NCI-H1694 treated with DMSO at 0.1 percent for 48 hours (cell line): ENCODE results near the gene SURF2.

Source experiments
- DNase-seq: peaks from one replicate; lab custom pipeline; 2025; lab: John Stamatoyannopoulos, UW

Gene SURF2

DNA sequence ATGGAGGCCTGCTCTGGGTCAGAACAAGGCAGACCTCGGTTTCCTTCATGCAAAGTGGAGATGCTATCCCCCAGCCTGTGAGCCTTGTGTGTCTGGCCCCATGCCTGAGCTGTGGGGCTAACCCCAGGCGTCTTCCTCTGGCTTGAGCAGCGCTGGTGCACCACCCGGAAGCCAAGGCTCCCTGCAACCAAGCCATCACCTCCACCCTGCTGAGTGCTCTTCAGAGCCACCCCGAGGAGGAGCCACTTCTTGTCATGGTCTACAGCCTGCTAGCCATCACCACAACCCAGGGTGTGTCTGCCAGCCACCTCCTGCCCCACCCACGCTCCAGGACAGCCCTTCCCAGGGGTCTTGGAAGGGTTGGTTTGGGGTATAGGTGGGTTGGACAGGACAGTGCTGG is 45.2 kb downstream of the SURF2 start:
- no peak for DNase-seq

GRCh38 chr9:133402689-133403088 is 46.3 kb downstream of the SURF2 start:
- no peak for DNase-seq

DNA sequence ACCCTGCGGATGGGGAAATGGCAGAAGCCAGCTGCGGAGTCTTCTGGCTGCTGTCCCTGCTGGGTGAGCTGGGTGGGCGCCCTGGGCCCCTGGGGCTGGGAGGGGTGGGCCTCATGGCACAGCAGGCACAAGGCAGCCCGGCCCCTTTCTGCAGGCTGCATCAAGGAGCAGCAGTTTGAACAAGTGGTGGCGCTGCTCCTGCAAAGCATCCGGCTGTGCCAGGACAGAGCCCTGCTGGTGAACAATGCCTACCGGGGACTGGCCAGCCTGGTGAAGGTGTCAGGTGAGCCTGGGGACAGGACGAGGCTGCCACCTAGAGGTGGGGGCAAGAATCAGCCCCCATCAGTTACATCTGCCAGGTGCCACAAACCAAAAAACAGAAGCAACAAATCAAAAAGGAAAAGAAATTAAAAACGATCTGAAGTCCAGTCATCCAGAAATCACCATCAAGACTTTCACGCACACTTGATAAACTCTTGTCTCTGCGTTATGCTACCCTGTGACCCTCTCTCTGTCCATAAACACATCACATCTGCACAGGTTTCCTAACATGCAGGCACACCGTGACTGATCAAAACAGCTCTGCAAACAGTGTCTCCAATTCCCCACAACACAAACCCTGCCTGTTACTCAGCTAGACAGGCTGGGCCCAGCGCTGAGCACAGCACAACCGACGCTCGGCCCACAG is 47.6 kb downstream of the SURF2 start:
- peak; percentile 29 for DNase-seq

DNA sequence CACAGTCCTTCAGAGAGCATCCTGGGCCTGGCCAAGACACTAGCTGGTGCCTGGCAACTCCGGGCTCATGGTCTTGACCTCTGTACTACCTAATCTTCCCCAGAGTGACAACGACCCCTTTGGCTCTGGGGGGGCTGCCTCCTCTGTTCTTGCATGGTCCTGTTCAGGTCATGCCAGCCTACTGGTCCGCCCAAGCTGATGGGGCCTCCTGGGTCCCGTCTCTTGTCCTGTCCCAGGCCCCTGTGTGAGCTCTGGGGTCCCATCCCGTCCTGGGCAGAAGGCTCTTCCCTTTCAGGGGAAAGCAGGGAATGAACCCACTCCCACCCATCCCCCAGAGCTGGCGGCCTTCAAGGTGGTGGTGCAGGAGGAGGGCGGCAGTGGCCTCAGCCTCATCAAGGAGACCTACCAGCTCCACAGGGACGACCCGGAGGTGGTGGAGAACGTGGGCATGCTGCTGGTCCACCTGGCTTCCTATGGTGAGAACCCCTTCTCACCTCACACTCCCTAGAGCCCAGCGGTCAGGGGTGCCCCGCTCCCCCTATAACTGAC is 48.2 kb downstream of the SURF2 start:
- no peak for DNase-seq

DNA sequence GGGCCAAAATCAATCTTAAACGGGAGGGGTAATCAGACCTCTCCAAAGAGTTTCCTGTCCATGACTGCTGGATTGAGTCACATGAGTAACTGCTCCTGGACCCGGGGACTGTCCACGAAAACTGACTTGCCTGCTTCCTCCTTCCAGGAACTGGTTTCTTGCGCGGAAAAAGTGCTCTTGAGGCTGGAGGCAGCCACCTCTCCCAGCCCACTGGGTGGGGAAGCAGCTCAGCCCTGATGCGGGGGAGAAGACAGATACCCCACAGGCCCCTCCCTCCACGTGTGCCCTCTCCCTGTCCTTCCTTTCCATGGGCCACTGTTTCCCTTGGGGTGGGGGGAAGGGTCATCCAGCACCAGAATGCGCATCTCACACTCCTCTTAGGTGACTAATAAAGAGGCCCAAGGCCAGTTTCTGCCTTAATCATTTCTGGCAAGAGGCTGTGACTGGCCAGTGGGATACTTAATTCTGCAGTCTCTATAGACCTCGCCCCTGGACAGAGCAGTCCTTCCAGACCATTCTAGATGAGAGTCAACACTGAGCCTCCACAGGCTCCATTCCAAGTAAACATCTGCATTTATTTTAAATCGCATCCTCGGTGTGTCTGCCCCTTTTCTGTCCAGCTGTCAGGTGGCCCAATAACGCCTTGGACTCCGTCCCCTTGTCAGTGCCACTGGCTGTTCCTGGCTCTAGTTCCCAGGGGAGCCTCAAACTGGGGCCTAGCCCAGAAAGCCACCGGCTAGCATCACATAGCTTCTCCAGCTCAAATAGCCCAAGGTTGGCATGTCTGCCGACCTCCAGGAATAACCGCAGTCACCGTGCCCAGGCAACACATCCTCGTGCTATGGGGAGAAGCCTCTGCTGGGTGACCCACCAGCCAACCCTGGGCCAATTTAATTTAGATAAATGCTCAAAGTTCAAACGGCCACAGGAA is 49.4 kb downstream of the SURF2 start:
- no peak for DNase-seq

DNA sequence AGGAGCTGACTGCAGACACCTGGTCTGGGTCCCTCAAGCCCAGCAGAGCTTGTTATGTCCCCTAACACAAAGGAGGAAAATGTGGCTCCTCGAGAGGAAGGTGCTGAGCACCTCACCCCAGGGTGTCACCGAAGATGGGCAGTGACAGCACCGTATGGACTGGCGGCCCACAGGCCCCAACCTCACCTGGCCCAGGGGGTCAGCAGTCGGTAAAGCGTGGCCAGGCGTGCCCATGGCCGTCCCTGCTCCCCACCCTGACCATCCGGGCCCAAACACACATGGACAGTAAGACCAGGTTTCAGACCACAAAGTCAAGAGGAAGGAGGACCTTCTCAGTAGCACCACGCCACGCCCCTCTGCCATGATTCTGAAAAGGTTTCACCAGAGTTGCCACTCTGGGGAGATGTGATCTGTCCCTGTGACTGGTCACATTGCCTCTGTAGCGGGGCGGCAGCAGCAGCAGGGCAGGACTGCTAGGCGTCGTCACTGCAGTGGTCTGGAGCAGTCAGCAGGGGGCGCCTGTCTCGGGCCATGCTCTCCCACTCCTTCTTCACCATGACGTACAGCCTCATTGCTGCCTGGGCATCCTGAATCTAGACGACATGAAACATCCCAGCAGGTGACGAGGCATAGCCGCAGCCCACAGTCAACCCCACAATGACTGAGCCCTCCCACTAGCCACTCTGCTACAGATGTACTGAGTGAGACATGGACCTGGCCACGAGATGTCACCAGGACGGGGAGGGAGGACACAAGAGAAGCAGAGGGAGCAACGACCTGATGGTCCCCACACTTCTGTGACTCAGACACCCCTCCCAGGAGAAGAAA is 50.3 kb downstream of the SURF2 start:
- peak; percentile 60 for DNase-seq

DNA sequence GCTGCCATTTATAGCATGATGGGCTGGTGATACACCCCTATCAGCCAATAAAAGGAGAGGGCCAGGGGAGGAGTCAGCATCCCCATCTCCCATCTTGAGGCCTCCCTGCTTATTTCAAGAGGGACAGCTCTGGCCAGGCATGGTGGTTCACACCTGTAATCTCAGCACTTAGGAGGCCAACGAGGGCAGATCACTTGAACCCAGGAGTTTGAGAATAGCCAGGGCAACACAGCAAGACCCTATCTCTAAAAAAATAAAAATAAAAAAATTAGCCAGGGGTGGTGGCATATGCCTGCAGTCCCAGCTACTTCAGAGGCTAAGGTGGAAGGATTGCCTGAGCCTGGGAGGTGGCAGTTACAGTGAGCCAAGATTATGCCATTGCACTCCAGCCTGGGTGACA is 51.7 kb downstream of the SURF2 start:
- DNase-seq = no peak
